IPS-18a (cell line): Measurements from ENCODE around the gene MAP3K4.

Experiments used
- H3K27ac ChIP-seq: one replicate; pipeline ENCODE4 v1.5.1; 2013; ENCODE audit warnings: low read length
- H3K27me3 ChIP-seq: one replicate; pipeline ENCODE4 v1.6.1; 2013; ENCODE audit warnings: mild to moderate bottlenecking, low read length; ENCODE audit not compliant: control insufficient read depth, insufficient read depth
- H3K36me3 ChIP-seq: one replicate; pipeline ENCODE4 v1.6.1; 2013; ENCODE audit warnings: low read depth, low read length; ENCODE audit not compliant: control insufficient read depth
- H3K4me1 ChIP-seq: one replicate; pipeline ENCODE4 v1.6.1; 2013; ENCODE audit warnings: low read depth, low read length; ENCODE audit not compliant: control insufficient read depth
- H3K4me3 ChIP-seq: one replicate; pipeline ENCODE4 v1.5.1; 2013; ENCODE audit warnings: low read length
- H3K9ac ChIP-seq: one replicate; pipeline ENCODE4 v1.6.1; 2013; ENCODE audit warnings: mild to moderate bottlenecking, low read length, moderate library complexity
- H3K9me3 ChIP-seq: one replicate; pipeline ENCODE4 v1.6.1; 2013; ENCODE audit warnings: low read depth, low read length; ENCODE audit not compliant: control insufficient read depth

Gene MAP3K4

DNA sequence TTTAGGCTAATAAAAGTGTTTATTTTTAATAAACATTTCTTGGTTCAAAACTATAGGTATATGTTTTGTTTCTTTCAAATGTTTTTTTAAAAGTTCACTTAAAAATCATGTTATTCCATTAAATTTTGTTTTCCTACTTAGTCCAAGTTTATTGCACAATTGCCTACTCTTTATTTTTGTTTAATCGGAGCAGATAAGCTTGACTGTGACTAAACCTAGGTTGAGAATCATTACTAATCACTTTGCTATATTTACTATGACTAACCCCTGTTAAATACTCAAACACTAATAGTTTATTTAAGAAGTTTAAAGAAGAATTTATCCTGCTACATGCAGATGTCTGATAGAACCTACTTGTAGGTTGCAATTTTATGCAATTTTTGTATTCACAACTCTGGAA, 18.8 kb downstream of the MAP3K4 start:
- Histone ChIP-seq H3K27ac (peak overlapping the region; percentile 92), H3K27me3 (no peaks in the 10 kb centered on the region), H3K36me3 (no peaks in the 10 kb centered on the region), H3K4me3 (no peak overlapping the region), H3K4me1 (peaks cover 43% of the 10 kb centered on the region), H3K9me3 (no peaks in the 10 kb centered on the region), H3K9ac (peak overlapping the region; percentile 14)

DNA sequence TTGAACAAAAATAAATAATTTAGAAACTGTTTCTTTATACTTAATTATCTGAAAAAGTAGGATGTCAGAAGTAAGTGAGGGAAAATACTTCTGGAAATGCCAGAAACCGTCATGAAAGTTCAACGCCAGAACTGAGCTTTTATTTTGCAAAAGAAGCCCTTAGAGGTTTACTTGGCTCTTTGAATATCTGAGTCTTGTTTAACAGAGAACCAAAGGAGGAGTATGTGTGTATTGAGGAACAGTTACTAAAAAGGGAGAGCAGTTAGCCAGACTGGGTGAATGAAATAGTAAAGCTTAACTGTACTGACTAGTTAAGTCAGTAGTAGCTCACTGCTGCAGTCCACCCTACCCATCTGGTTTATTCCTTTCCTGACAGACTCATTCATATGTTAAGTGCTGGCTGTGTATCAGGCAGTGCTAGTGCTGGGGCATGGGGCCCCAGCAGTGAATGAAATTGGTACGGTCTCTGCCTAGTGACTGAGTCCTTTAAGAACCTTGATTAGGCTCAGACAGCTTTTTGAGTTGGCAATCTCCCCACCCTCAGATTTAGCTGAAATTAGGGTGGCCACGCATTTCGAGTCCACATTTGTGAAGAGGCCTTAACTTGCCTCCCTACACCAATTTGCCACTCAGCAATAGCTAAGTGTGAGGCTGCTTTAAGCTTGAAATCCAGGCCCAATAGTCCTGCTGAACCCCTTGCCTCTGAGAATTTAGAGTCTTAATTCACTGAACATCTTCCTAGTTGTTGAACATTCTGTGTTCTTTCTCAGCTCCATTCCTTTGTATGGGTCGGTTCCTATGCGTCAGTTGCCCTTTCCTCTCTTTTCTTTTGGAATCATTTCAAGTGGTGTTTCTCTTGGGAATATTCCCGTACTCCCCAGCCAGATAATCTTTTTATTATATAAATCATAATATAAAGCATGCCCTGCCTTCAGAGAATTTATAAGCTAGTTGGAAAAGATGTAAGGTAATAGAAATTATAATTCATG, 20.2 kb downstream of the MAP3K4 start:
- Histone ChIP-seq H3K4me1 (peaks cover 43% of the 10 kb centered on the region), H3K36me3 (no peaks in the 10 kb centered on the region), H3K9me3 (no peaks in the 10 kb centered on the region), H3K4me3 (peak overlapping the region; percentile 52), H3K27me3 (no peaks in the 10 kb centered on the region), H3K27ac (peak overlapping the region; percentile 92), H3K9ac (peak overlapping the region; percentile 55)

- Histone ChIP-seq H3K36me3 (no peaks in the 10 kb centered on the region), H3K27ac (no peak overlapping the region), H3K9me3 (no peaks in the 10 kb centered on the region), H3K4me1 (peaks cover 43% of the 10 kb centered on the region), H3K4me3 (no peak overlapping the region), H3K9ac (no peak overlapping the region), H3K27me3 (no peaks in the 10 kb centered on the region)
Measured at GRCh38 chr6:161013695-161014094, 22.1 kb downstream of the MAP3K4 start.

DNA sequence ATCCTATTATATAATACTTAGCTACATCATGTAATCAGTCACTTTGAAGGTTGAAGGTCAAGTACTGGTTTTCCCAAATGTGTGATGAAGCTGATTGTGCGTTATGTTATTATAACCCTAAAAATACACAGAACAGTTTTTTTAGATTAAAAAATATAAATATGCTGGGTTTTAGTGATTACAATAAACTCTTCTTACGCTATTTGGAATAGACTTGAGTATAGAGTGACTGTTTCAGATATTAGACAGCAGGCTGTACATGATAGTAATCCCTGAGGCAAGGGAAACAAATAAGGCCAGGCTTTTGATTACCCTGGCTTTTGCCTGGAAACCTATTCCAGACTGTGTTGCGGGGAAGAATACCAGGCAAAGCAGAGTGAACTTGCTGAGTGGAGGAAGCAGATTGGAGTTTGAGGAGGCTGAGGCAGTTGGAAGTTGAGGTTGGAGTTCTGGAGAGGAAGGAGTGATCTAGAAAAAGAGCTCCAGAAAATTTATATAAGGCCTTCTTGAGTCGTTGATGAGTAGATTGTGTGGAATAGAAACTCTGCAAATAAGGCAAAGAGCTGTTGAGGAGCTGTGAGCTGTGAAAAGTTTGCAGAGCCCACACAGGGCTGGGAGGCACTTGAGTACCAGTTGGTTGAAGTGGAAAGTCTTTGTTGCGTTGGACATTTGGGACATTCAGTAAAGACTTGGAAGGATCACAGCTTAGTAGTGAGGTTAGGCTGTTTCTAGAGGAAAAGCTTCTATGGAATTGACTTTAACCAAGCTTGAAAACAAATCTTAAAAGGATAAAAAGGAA, 26.4 kb downstream of the MAP3K4 start:
- H3K4me1 ChIP-seq = peaks cover 12% of the 10 kb centered on the region
- no peak overlapping the region for H3K27ac ChIP-seq
- H3K4me3 ChIP-seq = no peak overlapping the region
- peaks cover 3% of the 10 kb centered on the region for H3K36me3 ChIP-seq
- no peaks in the 10 kb centered on the region for H3K9me3 ChIP-seq
- H3K27me3 ChIP-seq = no peaks in the 10 kb centered on the region
- no peak overlapping the region for H3K9ac ChIP-seq

- Histone ChIP-seq H3K36me3 (peaks cover 3% of the 10 kb centered on the region), H3K27ac (no peak overlapping the region)
Measured at GRCh38 chr6:161019324-161019839, 27.8 kb downstream of the MAP3K4 start.

DNA sequence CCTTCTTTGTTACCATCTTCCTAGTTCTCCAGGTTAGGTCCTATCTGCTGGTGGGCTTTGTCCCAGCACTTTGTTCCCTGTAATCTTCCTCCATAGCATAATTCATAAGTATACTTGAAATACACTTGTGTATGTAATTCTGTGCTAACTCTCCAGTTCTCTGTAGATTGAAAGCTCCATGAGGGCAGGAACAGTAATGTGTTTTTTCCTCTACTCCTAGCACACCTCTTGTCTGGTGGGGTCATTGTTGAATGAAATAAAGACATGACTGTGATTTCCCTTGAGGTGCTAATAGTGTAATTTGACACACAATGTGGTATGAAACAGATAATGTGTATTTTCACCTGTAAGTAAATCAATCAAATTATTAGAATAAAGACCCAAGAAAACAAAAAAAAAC, 30.0 kb downstream of the MAP3K4 start:
- Histone ChIP-seq H3K4me1 (no peaks in the 10 kb centered on the region), H3K27me3 (no peaks in the 10 kb centered on the region), H3K9me3 (no peaks in the 10 kb centered on the region), H3K9ac (no peak overlapping the region), H3K36me3 (peaks cover 3% of the 10 kb centered on the region), H3K27ac (no peak overlapping the region), H3K4me3 (no peak overlapping the region)

More at GRCh38 chr6:161019324-161019839, 27.8 kb downstream of the MAP3K4 start:
- H3K9ac ChIP-seq = no peak overlapping the region
- no peak overlapping the region for H3K4me3 ChIP-seq
- H3K4me1 ChIP-seq = no peaks in the 10 kb centered on the region
- no peaks in the 10 kb centered on the region for H3K27me3 ChIP-seq
- H3K9me3 ChIP-seq = no peaks in the 10 kb centered on the region

DNA sequence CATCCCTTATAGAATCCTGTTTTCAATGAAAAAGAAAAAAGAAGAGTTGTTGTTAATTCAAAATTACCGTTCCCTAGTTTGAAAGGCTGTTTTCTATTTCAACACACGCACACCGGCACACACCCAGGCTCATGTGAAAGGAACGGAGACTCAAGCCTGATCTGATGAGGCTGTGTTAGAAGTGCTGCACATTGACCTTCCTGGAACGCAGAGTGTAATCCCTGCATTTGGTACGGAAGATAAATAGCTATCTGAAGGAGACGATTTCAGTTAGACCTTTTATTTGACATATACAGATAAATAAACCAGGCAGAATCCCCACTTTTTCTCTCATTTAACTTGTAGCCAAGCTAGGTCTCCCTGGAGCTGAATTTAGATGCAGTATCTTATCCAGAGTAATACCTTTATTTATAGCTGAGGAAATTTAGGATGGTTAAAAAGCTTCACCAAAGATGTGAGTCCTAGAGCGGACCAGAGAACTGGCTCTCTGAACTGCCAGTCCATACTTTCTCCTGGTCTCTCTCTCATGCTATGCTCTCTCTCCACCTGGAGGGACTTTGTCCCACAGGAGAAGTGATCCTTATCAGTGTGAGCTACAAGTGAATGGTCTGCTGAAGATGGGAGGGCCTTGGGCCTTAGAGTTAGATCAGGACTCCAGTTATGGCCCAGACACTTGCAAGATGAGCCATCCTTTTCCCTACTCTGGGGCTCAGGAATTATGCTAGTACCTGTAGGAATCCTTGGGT, 30.6 kb downstream of the MAP3K4 start:
- H3K4me1 ChIP-seq = no peaks in the 10 kb centered on the region
- no peak overlapping the region for H3K9ac ChIP-seq
- no peak overlapping the region for H3K27ac ChIP-seq
- no peaks in the 10 kb centered on the region for H3K27me3 ChIP-seq
- H3K4me3 ChIP-seq = no peak overlapping the region
- no peaks in the 10 kb centered on the region for H3K9me3 ChIP-seq
- peaks cover 3% of the 10 kb centered on the region for H3K36me3 ChIP-seq

- Histone ChIP-seq H3K4me1 (no peaks in the 10 kb centered on the region), H3K27me3 (no peaks in the 10 kb centered on the region), H3K36me3 (peaks cover 3% of the 10 kb centered on the region), H3K9me3 (no peaks in the 10 kb centered on the region), H3K4me3 (no peak overlapping the region), H3K9ac (no peak overlapping the region), H3K27ac (no peak overlapping the region)
Measured at GRCh38 chr6:161023316-161023715, 31.7 kb downstream of the MAP3K4 start.

DNA sequence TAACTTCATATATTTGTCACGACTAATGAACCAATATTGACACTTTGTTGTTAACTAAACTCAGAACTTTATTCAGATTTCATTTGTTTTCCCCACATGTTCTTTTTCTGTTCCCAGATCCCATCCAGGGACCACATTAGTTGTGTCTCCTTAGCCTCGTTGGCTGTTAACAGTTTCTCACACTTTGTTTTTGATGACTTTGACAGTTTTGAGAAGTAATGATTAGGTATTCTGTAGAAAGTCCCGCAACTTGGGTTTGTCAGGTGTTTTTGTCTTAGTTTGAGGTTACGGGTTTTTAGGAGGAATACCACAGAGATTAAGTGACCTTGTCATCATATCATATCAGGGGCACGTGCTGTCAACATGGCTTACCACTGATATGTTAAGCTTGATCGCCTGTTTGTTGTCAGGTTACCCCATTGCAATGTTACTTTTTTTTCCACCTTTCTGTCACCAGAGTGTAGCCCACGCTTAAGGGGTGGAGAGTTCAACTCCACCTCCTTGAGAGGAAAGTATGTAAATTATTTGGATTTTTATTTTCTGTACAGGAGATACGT, 32.9 kb downstream of the MAP3K4 start:
- Histone ChIP-seq H3K9me3 (no peaks in the 10 kb centered on the region), H3K27me3 (no peaks in the 10 kb centered on the region), H3K36me3 (peaks cover 3% of the 10 kb centered on the region), H3K4me1 (no peaks in the 10 kb centered on the region), H3K9ac (no peak overlapping the region), H3K27ac (no peak overlapping the region), H3K4me3 (no peak overlapping the region)

- Histone ChIP-seq H3K36me3 (no peaks in the 10 kb centered on the region), H3K27me3 (no peaks in the 10 kb centered on the region), H3K9me3 (no peaks in the 10 kb centered on the region), H3K4me1 (no peaks in the 10 kb centered on the region), H3K9ac (no peak overlapping the region), H3K27ac (no peak overlapping the region), H3K4me3 (no peak overlapping the region)
Measured at GRCh38 chr6:161027385-161027784, 35.8 kb downstream of the MAP3K4 start.
